ENCODE data around the gene G3BP1.
"Not testable (repeated sequence)": the region's sequence is repeated elsewhere in the genome, so short reads cannot be mapped to it uniquely, and the experiment has no call there.

The G3BP1 gene

DNA sequence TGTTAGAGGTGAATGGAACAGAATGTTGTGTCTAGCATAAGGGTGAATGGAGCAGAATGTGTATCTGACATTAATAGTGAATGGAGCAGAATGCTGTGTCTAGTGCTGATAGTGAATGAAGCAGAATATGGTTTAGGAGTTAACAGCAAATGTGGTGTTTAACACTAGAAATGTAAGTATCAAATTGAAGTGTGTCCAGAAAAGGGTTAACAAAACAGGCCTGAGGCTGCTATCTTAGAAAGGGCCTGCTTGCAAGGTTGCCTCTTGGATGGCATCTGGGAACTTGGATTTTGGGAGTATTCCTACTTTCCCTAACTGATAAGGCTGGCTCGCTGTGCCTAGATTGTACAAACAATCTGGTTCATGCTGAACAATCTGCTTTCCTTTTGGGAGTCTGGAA, 76.1 kb downstream of the G3BP1 start:
- Histone ChIP-seq H3K4me1 (peaks cover 0 to 4% (median 0%) of the 10 kb centered on the region in 4 donors), H3K27me3 (no peaks in the 10 kb centered on the region), H3K4me3 (no peak overlapping the region), H3K36me3 (no peaks in the 10 kb centered on the region), H3K27ac (no peak overlapping the region), H3K9me3 (peaks cover 0 to 5% (median 0%) of the 10 kb centered on the region in 3 donors)
- TF ChIP-seq CTCF (IDR thresholded peaks at IDR 0.05) = no peak
- intact Hi-C loops (cut with DNase I; ENCODE audit: low total_unique reads) = no loop called here
- no peak for DNase-seq

DNA sequence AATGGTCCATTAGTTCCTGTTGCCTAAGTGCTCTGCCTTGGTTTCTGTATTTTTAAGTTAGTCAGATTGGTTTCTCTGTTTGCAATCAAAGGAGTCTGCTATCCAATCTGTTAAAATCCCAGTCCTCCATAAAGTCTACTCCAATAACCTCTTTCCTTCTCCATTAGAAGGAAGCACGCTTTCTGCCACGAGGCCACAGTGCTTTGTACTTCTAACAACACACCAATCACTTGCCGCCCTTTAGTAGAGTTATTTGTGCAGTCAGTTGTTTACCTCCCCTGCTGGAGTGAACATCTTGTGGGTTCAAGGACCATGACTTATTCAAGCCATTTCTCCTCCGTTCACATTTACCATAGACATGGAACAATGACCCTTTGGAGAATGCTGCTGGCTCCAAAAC, 83.9 kb downstream of the G3BP1 start:
- H3K36me3 ChIP-seq = no peaks in the 10 kb centered on the region
- no peak for TF ChIP-seq CTCF (IDR thresholded peaks at IDR 0.05)
- no peaks in the 10 kb centered on the region for H3K9me3 ChIP-seq
- no peak overlapping the region for H3K27ac ChIP-seq
- no peak overlapping the region for H3K4me3 ChIP-seq
- intact Hi-C loops (cut with DNase I; ENCODE audit: low total_unique reads) = no loop called here
- H3K27me3 ChIP-seq = no peaks in the 10 kb centered on the region
- DNase-seq = no peak
- H3K4me1 ChIP-seq = no peaks in the 10 kb centered on the region

DNA sequence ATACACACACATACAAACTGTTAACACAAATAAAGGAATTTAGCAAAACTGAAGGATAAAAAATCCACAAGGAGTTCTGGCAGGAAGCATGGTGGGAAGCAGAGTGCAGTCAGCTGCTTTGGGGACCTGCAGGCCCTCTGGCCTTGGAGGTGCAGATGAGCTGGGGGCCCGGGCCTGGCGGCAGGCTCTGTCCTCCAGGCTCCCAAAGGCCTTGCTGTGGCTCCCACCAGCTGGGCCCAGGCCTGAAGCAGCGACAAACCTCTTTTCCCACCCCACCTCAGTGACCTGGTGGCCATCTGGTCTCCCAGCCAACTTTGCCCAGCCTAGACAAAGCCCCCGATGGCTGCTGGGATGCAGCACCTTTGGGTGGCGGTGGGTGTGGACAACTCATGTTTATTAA, 85.1 kb downstream of the G3BP1 start:
- Histone ChIP-seq H3K36me3 (no peaks in the 10 kb centered on the region), H3K4me3 (no peak overlapping the region), H3K4me1 (no peaks in the 10 kb centered on the region), H3K27ac (no peak overlapping the region), H3K9me3 (no peaks in the 10 kb centered on the region), H3K27me3 (no peaks in the 10 kb centered on the region)
- intact Hi-C loops (cut with DNase I; ENCODE audit: low total_unique reads) = no loop called here
- no peak for TF ChIP-seq CTCF (IDR thresholded peaks at IDR 0.05)
- no peak for DNase-seq

DNA sequence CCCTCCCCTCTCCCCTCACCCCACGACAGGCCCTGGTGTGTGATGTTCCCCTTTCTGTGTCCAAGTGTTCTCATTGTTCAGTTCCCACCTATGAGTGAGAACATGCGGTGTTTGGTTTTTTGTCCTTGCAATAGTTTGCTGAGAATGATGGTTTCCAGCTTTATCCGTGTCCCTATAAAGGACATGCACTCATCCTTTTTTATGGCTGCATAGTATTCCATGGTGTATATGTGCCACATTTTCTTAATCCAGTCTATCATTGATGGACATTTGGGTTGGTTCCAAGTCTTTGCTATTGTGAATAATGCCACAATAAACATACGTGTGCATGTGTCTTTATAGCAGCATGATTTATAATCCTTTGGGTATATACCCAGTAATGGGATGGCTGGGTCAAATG, 89.1 kb downstream of the G3BP1 start:
- H3K27ac ChIP-seq; H3K36me3 ChIP-seq; H3K4me3 ChIP-seq; DNase-seq; H3K9me3 ChIP-seq; intact Hi-C loops (cut with DNase I; ENCODE audit: low total_unique reads); H3K27me3 ChIP-seq: not testable (repeated sequence)
- H3K4me1 ChIP-seq = peaks cover 0 to 13% (median 8%) of the 10 kb centered on the region in 4 donors

Data from tibial artery (tissue), 4 donors.